ENCODE data around the gene PRCD. TPM values are rescaled to one million over a fixed set of nuclear protein-coding genes. Genes with fewer than 3 reads are reported as not detected.

PRCD gene
- total and polyA plus RNA-seq, 2 donors from 2014 or later: 2.2 TPM; not detected in 1

DNA sequence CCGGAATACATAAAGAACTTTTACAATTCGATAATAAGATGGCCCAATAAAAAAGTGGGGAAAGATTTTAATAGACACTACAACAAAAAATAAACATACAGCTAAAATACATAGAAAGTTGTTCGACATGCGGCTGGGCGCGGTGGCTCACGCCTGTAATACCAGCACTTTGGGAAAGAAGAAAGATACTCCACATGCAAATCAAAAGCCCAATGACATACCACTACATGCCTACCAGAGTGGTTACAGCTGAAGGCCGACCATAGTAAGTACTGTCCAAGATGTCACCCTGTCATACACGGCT lies 9.3 kb downstream of the PRCD start:
- DNase-seq (peak in 1 of 5 donors; percentile 8), FAIRE-seq (no peak)
- H3K36me3 ChIP-seq (ENCODE audit: control insufficient read depth in 2 of 3, insufficient read depth in 3 of 3, low read length in 3 of 3): no peaks in the 10 kb centered on the region
- no peak overlapping the region for H3K27ac ChIP-seq (ENCODE audit: low read depth in 2 of 2, low read length in 2 of 2)
- no peaks in the 10 kb centered on the region for H3K27me3 ChIP-seq (ENCODE audit: control insufficient read depth, insufficient read depth, low read length)
- H3K4me3 ChIP-seq (ENCODE audit: low read length in 3 of 3): no peak overlapping the region
- TF ChIP-seq, protein P1, sequence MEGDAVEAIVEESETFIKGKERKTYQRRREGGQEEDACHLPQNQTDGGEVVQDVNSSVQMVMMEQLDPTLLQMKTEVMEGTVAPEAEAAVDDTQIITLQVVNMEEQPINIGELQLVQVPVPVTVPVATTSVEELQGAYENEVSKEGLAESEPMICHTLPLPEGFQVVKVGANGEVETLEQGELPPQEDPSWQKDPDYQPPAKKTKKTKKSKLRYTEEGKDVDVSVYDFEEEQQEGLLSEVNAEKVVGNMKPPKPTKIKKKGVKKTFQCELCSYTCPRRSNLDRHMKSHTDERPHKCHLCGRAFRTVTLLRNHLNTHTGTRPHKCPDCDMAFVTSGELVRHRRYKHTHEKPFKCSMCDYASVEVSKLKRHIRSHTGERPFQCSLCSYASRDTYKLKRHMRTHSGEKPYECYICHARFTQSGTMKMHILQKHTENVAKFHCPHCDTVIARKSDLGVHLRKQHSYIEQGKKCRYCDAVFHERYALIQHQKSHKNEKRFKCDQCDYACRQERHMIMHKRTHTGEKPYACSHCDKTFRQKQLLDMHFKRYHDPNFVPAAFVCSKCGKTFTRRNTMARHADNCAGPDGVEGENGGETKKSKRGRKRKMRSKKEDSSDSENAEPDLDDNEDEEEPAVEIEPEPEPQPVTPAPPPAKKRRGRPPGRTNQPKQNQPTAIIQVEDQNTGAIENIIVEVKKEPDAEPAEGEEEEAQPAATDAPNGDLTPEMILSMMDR (IDR thresholded peaks at IDR 0.05; ENCODE audit: borderline replicate concordance, extremely low read depth, insufficient read depth): no peak
- H3K9ac ChIP-seq (ENCODE audit: low read length in 3 of 3): no peak overlapping the region
- H3K9me3 ChIP-seq (ENCODE audit: control insufficient read depth in 2 of 3, insufficient read depth in 1 of 3, low read length in 3 of 3): peaks cover 0 to 2% (median 0%) of the 10 kb centered on the region in 3 donors
- H3K4me1 ChIP-seq (ENCODE audit: control insufficient read depth in 2 of 3, insufficient read depth in 2 of 3, low read depth in 1 of 3, low read length in 3 of 3): peaks cover 0 to 33% (median 24%) of the 10 kb centered on the region in 3 donors
- intact Hi-C loops (cut with DNase I): no loop called here

DNA sequence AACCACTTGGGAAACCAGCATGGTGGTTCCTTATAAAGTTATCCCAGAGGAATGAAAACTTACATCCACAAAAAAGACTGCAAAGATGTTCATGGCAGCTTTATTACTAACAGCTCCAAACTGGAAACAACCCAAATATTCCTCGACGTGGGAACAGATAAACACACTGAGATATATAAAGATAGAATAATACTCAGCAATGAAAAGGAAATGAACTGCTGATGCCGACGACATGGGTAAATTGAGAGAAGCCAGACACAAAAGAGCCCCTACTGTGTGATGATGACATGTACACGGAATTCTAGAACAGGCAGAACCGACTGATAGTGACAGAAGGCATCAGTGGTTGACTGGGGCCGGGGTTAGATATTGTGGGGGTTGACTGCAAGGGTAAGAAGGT lies 9.7 kb downstream of the PRCD start:
- TF ChIP-seq, protein P1 (IDR thresholded peaks at IDR 0.05; ENCODE audit: borderline replicate concordance, extremely low read depth, insufficient read depth): no peak
- FAIRE-seq: no peak
- H3K9ac ChIP-seq (ENCODE audit: low read length in 3 of 3): no peak overlapping the region

DNA sequence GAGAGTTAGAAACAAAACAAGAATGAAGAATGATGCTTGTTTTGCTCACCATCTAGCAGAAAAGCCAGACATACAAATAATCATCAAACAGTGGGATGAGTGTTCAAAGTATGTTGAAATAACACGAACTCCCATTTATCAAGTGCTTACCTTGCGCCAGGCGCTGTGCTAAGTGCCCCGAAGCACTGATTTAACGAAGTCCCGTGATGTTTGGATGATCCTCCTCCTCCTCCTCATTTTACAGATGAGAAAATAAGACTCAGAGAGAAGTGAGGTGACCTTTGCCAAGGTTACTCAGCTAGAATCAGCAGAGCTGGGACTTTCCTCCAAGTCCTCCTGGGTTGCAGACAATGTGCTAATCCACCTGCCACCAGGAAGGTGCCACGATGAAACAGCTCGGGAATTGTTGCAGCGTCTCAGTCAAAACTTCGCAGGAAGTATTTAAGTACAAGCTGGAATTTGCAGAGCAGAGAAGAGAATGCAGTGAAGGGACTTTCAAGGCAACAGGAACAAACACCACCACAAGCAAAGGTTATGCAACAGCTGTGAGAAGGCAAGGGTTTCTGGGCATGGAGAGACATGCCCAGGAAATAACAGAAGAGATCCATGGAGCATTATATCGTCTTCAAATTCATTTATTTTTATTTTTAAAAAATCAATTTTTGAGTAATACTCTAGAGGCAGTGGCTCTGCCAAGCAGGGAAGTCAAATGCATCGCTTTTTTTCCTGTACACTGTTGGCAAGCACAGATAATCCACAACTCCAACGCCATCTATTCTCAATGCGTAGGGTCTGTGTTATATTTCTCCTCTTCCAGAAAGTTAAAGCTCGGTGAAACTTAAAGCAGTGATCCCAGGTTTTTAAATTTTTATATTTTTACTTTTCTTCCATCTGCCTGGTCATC lies 11.1 kb downstream of the PRCD start:
- peak in 2 of 5 donors; percentile 39 to 50 for DNase-seq
- peak overlapping the region in 1 of 3 donors; percentile 3 for H3K4me3 ChIP-seq (ENCODE audit: low read length in 3 of 3)
- H3K4me1 ChIP-seq (ENCODE audit: control insufficient read depth in 2 of 3, insufficient read depth in 2 of 3, low read depth in 1 of 3, low read length in 3 of 3): peaks cover 0 to 28% (median 26%) of the 10 kb centered on the region in 3 donors
- TF ChIP-seq, protein P1 (IDR thresholded peaks at IDR 0.05; ENCODE audit: borderline replicate concordance, extremely low read depth, insufficient read depth): no peak
- H3K27ac ChIP-seq (ENCODE audit: low read depth in 2 of 2, low read length in 2 of 2): no peak overlapping the region
- H3K9ac ChIP-seq (ENCODE audit: low read length in 3 of 3): peak overlapping the region in 1 of 3 donors; percentile 27
- FAIRE-seq: no peak
- intact Hi-C loops (cut with DNase I): no loop called here
- H3K36me3 ChIP-seq (ENCODE audit: control insufficient read depth in 2 of 3, insufficient read depth in 3 of 3, low read length in 3 of 3): no peaks in the 10 kb centered on the region
- no peaks in the 10 kb centered on the region for H3K27me3 ChIP-seq (ENCODE audit: control insufficient read depth, insufficient read depth, low read length)
- H3K9me3 ChIP-seq (ENCODE audit: control insufficient read depth in 2 of 3, insufficient read depth in 1 of 3, low read length in 3 of 3): peaks cover 0 to 2% (median 0%) of the 10 kb centered on the region in 3 donors

More for the DNA sequence above, 9.7 kb downstream of the PRCD start:
- Histone ChIP-seq H3K27ac (ENCODE audit: low read depth in 2 of 2, low read length in 2 of 2) (no peak overlapping the region), H3K27me3 (ENCODE audit: control insufficient read depth, insufficient read depth, low read length) (no peaks in the 10 kb centered on the region), H3K36me3 (ENCODE audit: control insufficient read depth in 2 of 3, insufficient read depth in 3 of 3, low read length in 3 of 3) (no peaks in the 10 kb centered on the region), H3K4me3 (ENCODE audit: low read length in 3 of 3) (no peak overlapping the region), H3K4me1 (ENCODE audit: control insufficient read depth in 2 of 3, insufficient read depth in 2 of 3, low read depth in 1 of 3, low read length in 3 of 3) (peaks cover 0 to 33% (median 27%) of the 10 kb centered on the region in 3 donors), H3K9me3 (ENCODE audit: control insufficient read depth in 2 of 3, insufficient read depth in 1 of 3, low read length in 3 of 3) (peaks cover 0 to 2% (median 0%) of the 10 kb centered on the region in 3 donors)
- DNase-seq: peak in 1 of 5 donors; percentile 1
- intact Hi-C loops (cut with DNase I): no loop called here
